DMS53 treated with DMSO at 0.1 percent for 48 hours (cell line): ENCODE results near the gene DBF4B.

Experiments
- DNase-seq: peaks from one replicate; lab custom pipeline; 2025; ENCODE audit not compliant: unreplicated experiment; lab: John Stamatoyannopoulos, UW

The DBF4B gene

GRCh38 chr17:44759086-44759915, 50.8 kb downstream of the DBF4B start:
- DNase-seq, result no peak

DNA sequence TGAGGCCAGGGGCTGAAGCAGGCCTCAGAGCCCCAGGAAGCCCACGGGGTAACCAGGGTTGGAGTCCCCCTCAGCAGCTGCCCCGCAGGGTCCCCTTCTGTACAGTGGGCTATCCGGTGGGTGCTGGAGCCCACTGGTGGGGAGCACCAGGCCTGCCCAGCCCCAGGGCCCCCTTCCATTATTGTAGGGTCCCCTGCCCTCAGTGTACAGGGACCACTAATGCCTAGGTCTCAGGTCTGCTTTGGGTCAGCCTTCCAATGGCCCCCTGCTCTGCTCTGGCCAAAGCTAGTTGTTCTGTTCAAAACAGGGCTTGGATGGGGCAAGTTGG, 51.4 kb downstream of the DBF4B start:
- DNase-seq, result no peak

GRCh38 chr17:44760474-44761308, 52.2 kb downstream of the DBF4B start:
- DNase-seq, result no peak

GRCh38 chr17:44761932-44762810, 53.7 kb downstream of the DBF4B start:
- DNase-seq, result no peak

- DNase-seq, result no peak
These were observed 54.7 kb downstream of the DBF4B start for GRCh38 chr17:44763170-44763569.

DNA sequence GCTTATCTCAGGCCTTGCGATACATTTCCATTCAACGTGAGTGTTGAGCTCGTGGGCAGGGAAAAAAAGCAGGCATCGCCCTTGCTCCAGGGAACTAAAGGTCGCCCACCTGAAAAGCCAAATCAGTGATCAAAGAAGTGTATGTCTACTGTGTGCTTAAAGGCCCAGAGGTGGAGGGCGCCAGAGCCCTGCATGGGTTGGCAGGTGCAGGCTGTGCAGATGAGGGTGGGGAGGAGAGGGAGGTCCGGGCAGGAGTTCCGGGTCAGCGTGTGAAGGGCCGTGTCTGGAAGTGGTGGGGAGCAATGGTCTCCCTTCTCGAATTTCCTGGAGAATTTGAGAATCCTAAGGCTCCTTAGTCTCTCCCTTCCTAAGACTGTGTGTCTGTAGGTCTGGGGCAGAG, 57.5 kb downstream of the DBF4B start:
- no peak for DNase-seq

DNA sequence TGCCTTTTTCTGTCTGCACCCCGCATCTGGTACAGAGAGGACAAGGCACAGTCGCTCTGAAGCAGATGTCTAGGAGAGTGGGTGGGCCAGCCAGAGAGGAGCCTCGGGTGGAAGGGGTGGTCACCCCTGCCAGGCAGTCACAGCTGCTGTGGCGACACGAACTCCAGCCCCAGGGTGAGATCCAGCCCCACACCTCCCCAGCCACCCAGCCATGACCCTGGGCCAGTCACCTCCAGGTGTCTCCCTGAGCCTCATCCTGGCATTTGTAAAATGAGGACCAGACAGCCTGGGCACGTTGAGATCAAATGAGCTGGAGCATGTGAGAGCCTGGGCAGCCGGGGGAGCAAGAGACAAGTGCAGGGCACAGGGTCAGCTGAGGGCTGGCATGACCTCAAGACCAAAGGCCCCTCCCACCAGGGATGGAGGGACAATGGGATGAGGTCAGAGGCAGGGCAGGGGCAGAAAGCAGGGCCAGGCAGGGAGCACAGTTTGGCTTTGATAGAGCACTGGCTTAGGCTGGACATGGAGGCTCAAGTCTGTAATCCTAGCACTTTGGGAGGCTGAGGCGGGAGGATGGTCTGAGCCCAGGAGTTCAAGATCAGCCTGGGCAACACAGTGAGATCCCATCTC, 58.1 kb downstream of the DBF4B start:
- no peak for DNase-seq

- no peak for DNase-seq
These were observed 59.0 kb downstream of the DBF4B start for GRCh38 chr17:44767493-44767892.

DNA sequence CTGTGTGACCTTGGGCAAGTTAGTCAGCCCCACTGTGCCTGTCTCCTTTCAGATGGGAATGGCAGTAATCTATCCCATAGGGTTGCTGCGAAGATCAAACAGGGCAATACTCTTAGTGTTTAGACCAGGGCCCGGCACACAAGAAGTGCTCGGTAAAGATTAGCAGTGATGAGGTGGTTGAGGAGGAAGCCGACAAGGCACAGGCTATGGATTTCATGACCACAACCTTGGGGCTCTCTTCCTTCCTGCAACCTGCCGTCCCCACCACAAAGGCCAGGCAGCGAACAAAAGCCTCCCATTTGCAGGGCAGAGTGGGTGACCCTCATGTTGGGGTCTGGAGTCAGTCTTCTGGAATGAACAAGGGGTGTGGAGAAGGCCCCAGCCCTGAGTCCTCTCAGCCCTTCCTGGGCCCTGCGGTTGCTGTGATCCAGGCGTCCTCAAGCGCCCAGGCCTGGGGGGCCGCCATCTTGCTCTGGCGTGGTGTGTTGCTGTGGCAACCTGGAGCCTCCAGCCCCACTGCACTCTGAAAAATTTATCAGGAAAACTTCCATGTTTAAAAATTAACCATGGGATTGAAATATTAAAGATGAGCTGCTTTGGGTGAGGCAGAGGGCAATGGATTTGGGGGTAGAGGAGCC, 60.2 kb downstream of the DBF4B start:
- DNase-seq, result no peak

DNA sequence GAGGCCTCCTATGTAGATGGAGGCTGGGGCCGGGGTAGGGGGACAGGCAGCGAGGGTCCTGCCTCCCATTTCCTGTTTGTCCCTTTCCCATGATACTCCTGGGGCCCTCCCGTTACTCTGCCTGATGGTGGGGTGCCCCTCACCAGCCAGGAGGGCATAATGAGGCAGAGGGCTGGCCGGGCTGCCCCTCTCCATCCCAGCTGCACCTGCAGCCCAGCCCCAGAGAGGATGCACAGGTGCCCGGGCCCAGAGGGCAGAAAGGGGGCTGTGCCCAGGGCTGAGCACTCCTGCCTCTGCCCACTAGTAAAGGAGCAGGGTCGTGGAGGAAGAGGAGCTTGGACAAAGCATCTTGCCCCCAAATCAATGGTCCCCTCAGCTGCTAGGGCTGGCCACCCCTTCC, 60.8 kb downstream of the DBF4B start:
- DNase-seq, result no peak

- DNase-seq, result no peak
These were observed 61.2 kb downstream of the DBF4B start for GRCh38 chr17:44769647-44770084.

GRCh38 chr17:44770166-44770925, 61.9 kb downstream of the DBF4B start:
- no peak for DNase-seq

- DNase-seq, result no peak
These were observed 64.0 kb downstream of the DBF4B start for GRCh38 chr17:44772308-44773045.

- no peak for DNase-seq
These were observed 64.7 kb downstream of the DBF4B start for GRCh38 chr17:44773140-44773539.

DNA sequence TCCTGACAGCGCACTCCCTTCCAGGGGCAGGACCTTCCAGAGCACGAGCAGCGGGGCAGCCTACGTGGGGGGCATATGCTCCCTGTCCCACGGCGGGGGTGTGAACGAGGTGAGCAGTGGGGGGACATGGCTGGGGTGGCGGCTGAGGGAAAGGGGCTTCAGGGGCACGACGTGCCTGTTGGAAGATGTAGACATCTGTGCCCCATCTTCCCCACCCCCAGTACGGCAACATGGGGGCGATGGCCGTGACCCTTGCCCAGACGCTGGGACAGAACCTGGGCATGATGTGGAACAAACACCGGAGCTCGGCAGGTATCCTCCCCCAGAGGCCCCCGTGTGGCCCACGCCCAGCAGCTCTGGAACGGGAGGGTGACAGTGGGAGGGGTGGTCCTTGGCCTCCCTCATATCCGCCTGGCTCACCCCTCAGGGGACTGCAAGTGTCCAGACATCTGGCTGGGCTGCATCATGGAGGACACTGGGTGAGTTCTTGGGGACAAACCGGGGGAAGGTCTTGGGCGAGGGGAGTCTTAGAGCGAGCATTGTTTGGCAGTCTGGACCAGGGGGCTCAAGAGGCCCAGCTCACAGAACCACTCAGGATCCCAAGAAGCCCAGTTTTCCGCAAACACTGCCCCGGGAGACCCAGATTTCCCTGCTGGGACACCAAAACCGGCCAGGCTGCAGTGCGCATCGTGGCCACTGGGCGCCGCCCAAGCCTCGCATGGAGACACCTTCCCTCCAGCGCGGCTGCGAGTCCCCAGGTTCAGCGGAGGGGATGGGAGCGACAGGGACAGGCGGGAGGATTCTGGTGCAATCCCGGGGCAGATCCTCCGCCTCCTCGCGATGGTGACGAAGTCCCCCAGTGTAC, 66.0 kb downstream of the DBF4B start:
- DNase-seq, result peak; percentile 81

- DNase-seq, result peak; percentile 98
These were observed 66.8 kb downstream of the DBF4B start for GRCh38 chr17:44775136-44775837.

- peak; percentile 72 for DNase-seq
These were observed 67.6 kb downstream of the DBF4B start for GRCh38 chr17:44775838-44776621.
